ENCODE data around the gene BLOC1S5.

- TF ChIP-seq POLR2AphosphoS5 (IDR thresholded peaks at IDR 0.05; ENCODE audit: low read depth, low read length) (peak; percentile 86), REST (IDR thresholded peaks at IDR 0.05; ENCODE audit: insufficient read depth in 1 of 2, low read depth in 2 of 2, low read length in 2 of 2) (no peak)
These were observed 38.2 kb upstream of the BLOC1S5 start, which contains the start of gene EEF1E1 for GRCh38 chr6:8102122-8102958.

All from PFSK-1 (cell line).